ENCODE results near the gene MBD5. TPM values are rescaled to one million over a fixed set of nuclear protein-coding genes. Genes with fewer than 3 reads are reported as not detected.

The MBD5 gene
- total RNA-seq, 1 experiment from 2014 or later = 8.5 TPM

- Histone ChIP-seq H2AFZ (ENCODE audit: low read length) (no peak overlapping the region), H3K36me3 (ENCODE audit: low read depth, low read length) (no peaks in the 10 kb centered on the region), H3K9ac (ENCODE audit: low read length) (no peak overlapping the region), H3K4me1 (ENCODE audit: insufficient read depth, low read length) (no peaks in the 10 kb centered on the region), H3K4me3 (ENCODE audit: low read length) (no peak overlapping the region), H3K27ac (ENCODE audit: low read length) (no peak overlapping the region), H3K79me2 (ENCODE audit: low read length) (no peaks in the 10 kb centered on the region), H4K20me1 (ENCODE audit: low read length) (no peaks in the 10 kb centered on the region), H3K27me3 (ENCODE audit: low read length) (no peaks in the 10 kb centered on the region), H3K9me2 (replicated peaks; ENCODE audit: low read length) (no peaks in the 10 kb centered on the region), H3K4me2 (ENCODE audit: low read length) (no peak overlapping the region), H3K9me3 (ENCODE audit: low read length) (0 out of 2 replicates have a peak, but pooled peaks cover 5% of the 10 kb centered on the region), H3F3A (ENCODE audit: low read length, unreplicated experiment) (no peaks in the 10 kb centered on the region)
- intact Hi-C loops (cut with micrococcal nuclease) = loop anchor here (10.0 kb wide), 1 partner anchor 286 kb away; no protein-coding TSS in a partner anchor
- ATAC-seq (no peak; the same call in 1 of the 2 replicates), DNase-seq (no peak)
- ChIA-PET CTCF (interaction anchor here (0.6 kb wide), 1 partner anchor 15 kb away, joined by 8 read pairs; no protein-coding TSS in a partner anchor), POLR2A (ENCODE audit: unreplicated experiment) (no interaction called here)
- TF ChIP-seq EZH2phosphoT487 (IDR thresholded peaks at IDR 0.05; ENCODE audit: borderline replicate concordance, low read length) (no peak), EZH2 (IDR thresholded peaks at IDR 0.05; ENCODE audit: low read length, unreplicated experiment) (no peak), CTCF (conservative IDR thresholded peaks at IDR 0.05; ENCODE audit: low read depth, low read length) (no peak)
- no TSS peak for BruUV-seq (replicated peaks)
Measured at GRCh38 chr2:148218326-148219075, 197.6 kb downstream of the MBD5 start.

GRCh38 chr2:148221166-148221565 lies 200.3 kb downstream of the MBD5 start:
- H3K4me1 ChIP-seq (ENCODE audit: insufficient read depth, low read length) = no peaks in the 10 kb centered on the region
- H3K27ac ChIP-seq (ENCODE audit: low read length) = no peak overlapping the region
- H3K36me3 ChIP-seq (ENCODE audit: low read depth, low read length) = no peaks in the 10 kb centered on the region
- H3K27me3 ChIP-seq (ENCODE audit: low read length) = no peaks in the 10 kb centered on the region
- intact Hi-C loops (cut with micrococcal nuclease) = no loop called here
- POLR2A ChIA-PET (ENCODE audit: unreplicated experiment) = no interaction called here
- H4K20me1 ChIP-seq (ENCODE audit: low read length) = no peaks in the 10 kb centered on the region
- no peak for DNase-seq
- no peak overlapping the region for H3K9ac ChIP-seq (ENCODE audit: low read length)
- BruUV-seq (replicated peaks) = no TSS peak
- ATAC-seq = no peak
- H2AFZ ChIP-seq (ENCODE audit: low read length) = no peak overlapping the region
- 0 out of 2 replicates have a peak, but pooled peaks cover 5% of the 10 kb centered on the region for H3K9me3 ChIP-seq (ENCODE audit: low read length)
- CTCF ChIA-PET = no interaction called here
- no peaks in the 10 kb centered on the region for H3K79me2 ChIP-seq (ENCODE audit: low read length)
- H3K4me3 ChIP-seq (ENCODE audit: low read length) = no peak overlapping the region
- H3K9me2 ChIP-seq (replicated peaks; ENCODE audit: low read length) = no peaks in the 10 kb centered on the region
- TF ChIP-seq EZH2phosphoT487 (IDR thresholded peaks at IDR 0.05; ENCODE audit: borderline replicate concordance, low read length) (no peak), CTCF (conservative IDR thresholded peaks at IDR 0.05; ENCODE audit: low read depth, low read length) (no peak), EZH2 (IDR thresholded peaks at IDR 0.05; ENCODE audit: low read length, unreplicated experiment) (no peak)
- no peaks in the 10 kb centered on the region for H3F3A ChIP-seq (ENCODE audit: low read length, unreplicated experiment)
- H3K4me2 ChIP-seq (ENCODE audit: low read length) = no peak overlapping the region

- no peaks in the 10 kb centered on the region for H3K36me3 ChIP-seq (ENCODE audit: low read depth, low read length)
- POLR2A ChIA-PET (ENCODE audit: unreplicated experiment) = no interaction called here
- 0 out of 2 replicates have a peak, but pooled peaks cover 5% of the 10 kb centered on the region for H3K9me3 ChIP-seq (ENCODE audit: low read length)
- intact Hi-C loops (cut with micrococcal nuclease) = no loop called here
- TF ChIP-seq EZH2 (IDR thresholded peaks at IDR 0.05; ENCODE audit: low read length, unreplicated experiment) = no peak
- TF ChIP-seq CTCF (conservative IDR thresholded peaks at IDR 0.05; ENCODE audit: low read depth, low read length) = no peak
- TF ChIP-seq EZH2phosphoT487 (IDR thresholded peaks at IDR 0.05; ENCODE audit: borderline replicate concordance, low read length) = no peak
- H4K20me1 ChIP-seq (ENCODE audit: low read length) = no peaks in the 10 kb centered on the region
- H3K4me3 ChIP-seq (ENCODE audit: low read length) = no peak overlapping the region
- H3K4me2 ChIP-seq (ENCODE audit: low read length) = no peak overlapping the region
- no peaks in the 10 kb centered on the region for H3K4me1 ChIP-seq (ENCODE audit: insufficient read depth, low read length)
- no TSS peak for BruUV-seq (replicated peaks)
- no peaks in the 10 kb centered on the region for H3K9me2 ChIP-seq (replicated peaks; ENCODE audit: low read length)
- no peaks in the 10 kb centered on the region for H3K27me3 ChIP-seq (ENCODE audit: low read length)
- no peak overlapping the region for H3K27ac ChIP-seq (ENCODE audit: low read length)
- no peak for ATAC-seq
- H3F3A ChIP-seq (ENCODE audit: low read length, unreplicated experiment) = no peaks in the 10 kb centered on the region
- no peak overlapping the region for H3K9ac ChIP-seq (ENCODE audit: low read length)
- H3K79me2 ChIP-seq (ENCODE audit: low read length) = no peaks in the 10 kb centered on the region
- no peak overlapping the region for H2AFZ ChIP-seq (ENCODE audit: low read length)
- DNase-seq = no peak
- CTCF ChIA-PET = no interaction called here
Measured at GRCh38 chr2:148221926-148222325, 201.0 kb downstream of the MBD5 start.
